ENCODE results near the gene PLXNA4.

The PLXNA4 gene

DNA sequence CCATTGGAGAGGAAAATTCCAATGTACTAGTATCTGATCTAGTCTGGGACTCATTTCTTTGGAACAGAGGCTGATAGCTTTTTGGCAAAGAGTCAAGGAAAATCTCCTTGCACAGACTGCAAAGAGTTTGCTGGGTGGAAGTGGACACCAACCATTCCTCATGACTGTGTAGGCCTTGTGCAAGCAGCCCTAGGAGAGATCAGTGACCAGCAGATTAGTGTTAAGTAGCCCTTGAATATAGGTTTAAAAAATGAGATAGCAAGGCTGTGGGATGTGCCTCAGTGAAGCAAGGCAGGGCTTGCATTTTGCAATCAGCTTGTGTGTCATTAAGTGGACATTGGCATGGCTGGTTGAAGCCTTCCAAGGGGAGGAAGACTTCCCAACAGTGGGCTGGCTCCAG, 341.6 kb downstream of the PLXNA4 start:
- no peak for DNase-seq (ENCODE audit: low spot score)

GRCh38 chr7:132232406-132232805, 343.9 kb downstream of the PLXNA4 start:
- no peak for DNase-seq (ENCODE audit: low spot score)

DNA sequence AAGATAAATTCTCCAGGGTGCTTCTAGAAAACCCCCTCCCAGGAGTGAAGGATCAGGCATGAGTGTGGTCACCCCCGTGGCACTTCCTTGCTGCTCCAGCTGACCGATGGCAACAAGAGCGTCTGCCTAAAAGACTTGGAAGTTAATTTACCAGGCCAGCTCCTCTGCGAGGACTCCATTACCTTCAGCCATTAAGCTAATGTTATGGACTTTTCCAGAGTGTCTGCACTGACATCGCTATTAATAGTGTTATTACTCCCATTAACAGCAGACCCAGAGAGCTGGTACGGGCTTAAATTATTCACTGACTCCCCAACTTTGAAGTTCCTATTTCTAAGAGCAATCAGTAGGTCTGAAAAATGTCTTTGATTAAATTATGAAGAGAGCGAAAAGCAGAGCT, 345.8 kb downstream of the PLXNA4 start:
- no peak for DNase-seq (ENCODE audit: low spot score)

GRCh38 chr7:132228240-132228639, 348.0 kb downstream of the PLXNA4 start:
- DNase-seq (ENCODE audit: low spot score) = no peak

DNA sequence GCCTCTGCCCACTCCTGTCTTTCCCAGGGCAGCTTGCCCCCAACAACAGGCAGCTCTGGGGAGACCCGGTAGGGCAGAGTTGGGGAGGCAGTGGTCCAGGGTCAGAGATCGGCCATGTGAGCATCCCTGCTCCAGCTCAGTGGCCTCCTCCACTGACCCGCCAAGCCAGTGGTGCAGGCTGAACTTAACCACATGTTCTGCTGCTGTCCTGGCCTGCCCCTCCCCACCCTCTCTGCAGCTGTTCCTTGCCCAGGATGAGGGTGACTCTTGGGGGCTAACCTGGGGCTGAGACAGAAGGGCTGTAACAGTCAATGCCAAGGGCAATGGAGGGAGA, 349.3 kb downstream of the PLXNA4 start:
- DNase-seq (ENCODE audit: low spot score) = no peak

- no peak for DNase-seq (ENCODE audit: low spot score)
Observed at GRCh38 chr7:132226046-132226956, 350.0 kb downstream of the PLXNA4 start.

DNA sequence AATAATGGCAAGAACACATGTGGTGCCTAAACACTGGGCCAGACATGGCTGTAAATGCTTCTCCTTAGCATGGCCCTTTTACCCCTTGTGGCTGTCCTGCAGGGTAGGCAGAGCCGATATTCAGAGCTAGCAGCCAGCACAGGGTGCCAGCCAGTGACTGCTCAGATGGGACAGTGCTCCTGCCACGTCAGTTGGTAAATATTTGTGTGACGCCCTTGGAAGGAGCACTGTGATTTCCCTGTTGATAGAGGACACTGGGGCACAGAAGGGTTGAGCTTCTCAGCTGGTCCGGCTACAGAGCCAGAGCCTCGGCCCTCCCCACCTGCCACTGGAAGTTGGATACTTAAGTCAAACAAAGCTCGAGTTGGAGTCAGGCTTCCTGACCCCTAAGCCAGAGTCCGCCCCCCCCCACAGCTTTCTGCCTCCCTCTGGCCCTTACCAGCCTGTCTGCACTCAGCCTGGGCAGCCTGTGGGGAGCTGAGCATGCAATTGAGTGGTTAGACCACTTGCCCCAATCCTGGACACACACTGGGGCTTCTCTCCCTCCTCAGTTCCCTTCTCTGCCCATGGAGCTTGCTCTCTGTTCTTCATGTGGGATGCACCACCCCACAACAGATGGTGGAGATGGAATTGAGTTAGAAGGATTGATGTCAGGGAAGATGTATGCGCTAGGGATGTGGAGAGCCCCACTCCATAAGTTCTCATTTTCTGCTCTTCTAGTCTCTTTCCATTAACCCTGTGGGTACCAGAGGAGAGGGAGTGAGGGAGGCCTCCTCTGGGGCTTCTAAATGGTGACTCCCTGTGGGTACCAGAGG, 350.8 kb downstream of the PLXNA4 start:
- DNase-seq (ENCODE audit: low spot score) = no peak

DNA sequence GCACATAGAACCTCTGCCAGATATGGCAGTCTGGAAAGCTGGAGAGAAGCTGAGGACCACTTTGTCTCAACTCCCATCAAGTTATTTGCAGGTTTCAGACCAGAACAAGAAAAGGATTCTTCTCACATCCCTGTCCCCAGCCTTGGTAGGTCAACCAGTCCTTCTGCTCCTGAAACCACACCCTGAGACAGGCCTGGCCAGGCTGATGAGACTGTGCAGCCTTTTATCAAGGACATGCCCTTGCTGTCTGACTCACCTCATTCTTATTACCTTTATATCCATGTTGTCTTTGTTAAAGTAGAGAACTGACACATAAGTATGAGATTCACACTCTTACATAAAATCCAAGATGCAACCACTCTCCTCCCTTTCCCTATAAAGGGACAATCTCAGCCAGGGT, 354.9 kb downstream of the PLXNA4 start:
- DNase-seq (ENCODE audit: low spot score) = no peak

DNA sequence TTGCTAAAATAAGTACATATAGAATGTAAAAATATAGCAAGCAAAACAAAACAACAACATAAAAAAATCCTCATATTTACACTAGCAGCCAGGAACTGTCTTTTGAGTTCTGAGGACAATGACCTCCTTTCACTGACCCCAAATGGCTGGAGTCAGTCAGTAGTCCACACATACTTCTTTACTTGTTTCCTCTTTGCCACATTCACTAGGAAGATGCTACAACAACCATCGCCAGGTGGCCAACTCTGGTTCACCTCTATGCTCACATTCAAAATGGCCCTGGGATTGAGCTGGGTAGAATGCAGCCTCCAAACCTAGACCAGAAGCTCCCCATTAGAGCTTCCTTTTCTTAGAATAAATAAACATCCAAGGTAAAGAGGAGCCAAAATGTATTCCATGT, 356.2 kb downstream of the PLXNA4 start:
- no peak for DNase-seq (ENCODE audit: low spot score)

GRCh38 chr7:132218876-132219275, 357.4 kb downstream of the PLXNA4 start:
- no peak for DNase-seq (ENCODE audit: low spot score)

DNA sequence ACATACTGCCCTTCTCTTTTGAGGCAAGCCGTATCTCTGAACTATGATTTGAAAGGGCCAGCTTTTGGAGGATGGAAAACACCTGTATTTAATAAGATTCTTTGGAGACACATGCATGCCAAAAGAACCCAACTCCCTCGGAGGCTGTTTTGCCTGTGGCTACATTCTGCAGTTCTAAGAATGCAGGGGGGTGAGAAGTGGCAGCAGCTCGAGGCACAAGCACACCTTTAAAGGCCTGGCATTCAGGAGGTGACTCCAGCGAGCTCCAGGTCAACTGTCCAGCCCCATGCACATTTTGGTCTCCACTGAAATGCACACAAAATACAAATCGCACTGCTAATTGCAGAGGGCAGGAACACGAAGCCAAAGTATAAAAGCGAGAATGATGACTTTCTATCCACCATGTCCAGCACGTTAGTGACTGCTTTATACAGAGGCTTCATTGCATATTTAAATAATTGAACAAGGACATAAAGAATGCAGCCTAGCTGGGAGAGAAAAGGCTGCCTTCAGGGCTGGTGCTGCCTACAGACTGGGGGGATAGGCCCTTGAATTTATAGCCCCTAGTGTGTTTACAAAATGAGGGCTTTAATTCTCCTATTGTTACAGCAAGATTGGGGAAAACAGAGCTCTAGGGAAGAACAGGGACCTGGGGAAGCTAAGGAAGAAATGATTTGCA, 359.3 kb downstream of the PLXNA4 start:
- no peak for DNase-seq (ENCODE audit: low spot score)

GRCh38 chr7:132214452-132214851, 361.8 kb downstream of the PLXNA4 start:
- DNase-seq (ENCODE audit: low spot score) = no peak

DNA sequence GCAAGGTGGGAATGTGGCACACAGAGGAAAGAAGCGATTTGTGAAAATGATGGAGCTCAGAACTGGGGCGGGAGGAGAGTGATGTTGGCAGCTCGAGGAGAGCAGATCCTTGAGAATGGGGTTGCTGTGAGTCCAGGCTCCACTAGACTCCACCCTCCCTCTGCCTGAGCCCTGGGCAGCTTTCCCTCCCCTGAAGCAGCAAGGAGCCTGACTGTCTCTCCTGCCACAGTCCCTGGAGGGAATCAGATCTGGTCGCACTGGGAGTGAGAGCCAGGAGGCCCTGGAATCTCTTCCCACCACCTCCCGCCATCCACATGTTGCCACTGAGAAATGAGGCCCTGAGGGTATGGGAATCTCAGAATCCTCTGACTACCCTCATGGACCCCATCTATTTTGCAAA, 362.7 kb downstream of the PLXNA4 start:
- no peak for DNase-seq (ENCODE audit: low spot score)

DNA sequence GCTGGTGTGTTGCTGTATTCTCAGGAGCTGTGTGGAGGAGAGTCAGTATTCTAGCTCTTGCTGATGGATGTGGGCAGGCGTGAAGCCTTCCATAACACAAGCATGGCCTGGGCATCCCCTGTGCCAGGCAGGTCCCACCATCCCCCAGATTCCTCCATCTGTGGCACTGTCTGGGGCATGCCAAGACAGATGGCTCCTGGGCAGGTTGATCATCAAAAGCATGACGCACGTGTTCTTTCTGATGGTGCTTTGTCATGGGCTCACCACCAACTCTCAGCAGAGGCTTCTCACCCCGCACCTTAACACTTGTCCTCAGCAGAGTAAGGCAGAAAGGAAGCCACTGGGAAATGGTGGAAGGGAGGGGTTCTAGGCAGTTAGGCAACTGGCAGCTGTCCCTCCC, 364.3 kb downstream of the PLXNA4 start:
- DNase-seq (ENCODE audit: low spot score) = peak; percentile 84

- no peak for DNase-seq (ENCODE audit: low spot score)
Observed at GRCh38 chr7:132210821-132211220, 365.4 kb downstream of the PLXNA4 start.

DNA sequence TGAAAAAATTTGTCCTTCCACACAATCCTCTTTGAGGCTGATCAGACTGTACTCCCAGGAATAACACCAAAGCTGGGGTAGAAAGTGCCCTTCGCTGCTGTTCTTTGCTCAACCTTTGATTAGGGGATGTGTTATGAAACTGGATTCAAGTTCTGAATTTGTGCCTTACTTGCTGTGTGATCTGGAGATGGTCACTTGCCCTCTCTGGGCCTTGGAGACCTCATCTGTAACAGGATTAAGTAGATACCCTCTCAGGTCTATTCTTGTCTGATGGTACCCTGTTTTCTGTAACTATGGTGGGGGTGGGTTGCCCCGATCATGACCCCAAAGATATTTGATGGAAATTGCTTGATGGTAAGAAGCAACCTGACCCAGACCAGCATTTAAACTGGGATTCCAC, 368.5 kb downstream of the PLXNA4 start:
- DNase-seq (ENCODE audit: low spot score) = no peak

DNA sequence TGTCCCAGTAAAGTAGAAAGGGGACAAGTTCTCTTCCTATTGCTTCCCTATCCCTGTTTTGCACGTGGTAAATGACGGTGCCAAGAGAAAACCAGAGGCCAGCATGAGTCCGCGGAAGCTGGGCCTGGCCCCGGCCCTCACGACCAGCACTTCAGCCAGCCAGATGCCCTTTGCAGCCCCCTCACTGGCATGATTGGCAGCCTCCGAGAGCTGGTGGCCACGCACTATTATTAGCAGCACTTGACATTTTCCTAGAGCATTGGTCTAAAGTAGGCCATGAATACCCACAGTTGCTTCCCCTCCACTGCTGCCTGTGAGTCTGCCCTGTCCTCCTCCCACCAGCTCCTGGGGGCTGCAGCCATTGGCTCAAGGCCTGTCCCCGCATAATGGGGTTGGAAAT, 369.1 kb downstream of the PLXNA4 start:
- DNase-seq (ENCODE audit: low spot score) = no peak

DNA sequence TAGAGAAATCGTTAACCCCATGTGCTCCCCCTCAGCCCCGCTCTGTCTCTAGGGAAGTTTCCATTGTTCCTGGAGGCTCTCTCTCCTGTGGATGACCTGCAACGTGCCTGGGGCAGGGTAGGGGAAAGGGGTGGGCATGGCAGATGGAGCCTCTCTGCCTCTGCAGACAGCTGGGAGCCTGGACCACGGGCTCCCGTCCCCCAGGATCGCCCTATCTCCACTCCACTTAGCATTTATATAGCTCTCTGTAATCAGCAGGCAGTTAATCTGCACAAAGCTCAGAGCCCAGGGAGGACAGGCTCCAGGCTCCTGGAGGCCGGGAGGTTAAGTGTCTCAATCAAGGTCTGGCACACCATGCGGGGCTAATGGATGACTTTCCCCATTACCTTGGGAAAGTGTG, 369.7 kb downstream of the PLXNA4 start:
- no peak for DNase-seq (ENCODE audit: low spot score)

DNA sequence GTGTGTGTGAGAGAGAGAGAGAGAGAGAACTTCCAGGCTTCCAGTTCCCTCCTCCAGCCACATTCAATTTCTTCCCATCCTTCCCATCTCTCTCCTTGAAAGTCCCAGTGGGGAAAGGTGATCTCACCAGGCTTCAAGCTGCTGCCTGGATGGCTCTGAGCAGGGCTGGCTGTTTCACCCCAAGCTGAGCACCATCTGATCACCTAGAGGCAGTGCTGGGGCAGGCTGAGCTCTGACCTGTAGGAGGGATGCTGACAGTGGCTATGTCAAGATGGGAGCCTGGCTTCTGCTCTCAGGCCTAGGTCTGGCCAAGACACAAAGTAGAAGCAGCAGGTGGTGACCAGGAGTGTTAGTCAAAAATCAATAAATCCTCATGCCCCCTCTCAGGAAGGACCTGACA, 370.8 kb downstream of the PLXNA4 start:
- no peak for DNase-seq (ENCODE audit: low spot score)

DNA sequence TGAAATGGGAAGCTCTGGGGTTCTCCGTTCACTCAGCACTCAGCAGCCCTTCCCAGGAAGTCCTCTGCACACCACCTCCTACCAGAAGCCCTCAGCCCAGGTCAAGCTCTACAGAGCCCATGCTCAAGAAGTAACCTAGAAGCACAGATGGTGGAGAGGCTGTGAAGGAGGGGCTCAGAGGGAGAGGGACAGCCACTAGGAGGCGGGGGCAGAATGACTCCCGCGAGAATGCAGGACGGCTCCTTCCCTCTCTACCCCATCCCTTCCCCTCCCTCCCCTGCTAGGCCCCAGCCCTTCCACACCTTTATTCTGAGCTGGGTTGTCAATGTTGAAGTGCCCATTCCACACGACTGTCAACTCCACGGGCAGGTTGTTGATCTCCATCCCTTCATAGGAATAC, 373.2 kb downstream of the PLXNA4 start:
- DNase-seq (ENCODE audit: low spot score) = no peak

GRCh38 chr7:132202541-132202940, 373.7 kb downstream of the PLXNA4 start:
- no peak for DNase-seq (ENCODE audit: low spot score)

DNA sequence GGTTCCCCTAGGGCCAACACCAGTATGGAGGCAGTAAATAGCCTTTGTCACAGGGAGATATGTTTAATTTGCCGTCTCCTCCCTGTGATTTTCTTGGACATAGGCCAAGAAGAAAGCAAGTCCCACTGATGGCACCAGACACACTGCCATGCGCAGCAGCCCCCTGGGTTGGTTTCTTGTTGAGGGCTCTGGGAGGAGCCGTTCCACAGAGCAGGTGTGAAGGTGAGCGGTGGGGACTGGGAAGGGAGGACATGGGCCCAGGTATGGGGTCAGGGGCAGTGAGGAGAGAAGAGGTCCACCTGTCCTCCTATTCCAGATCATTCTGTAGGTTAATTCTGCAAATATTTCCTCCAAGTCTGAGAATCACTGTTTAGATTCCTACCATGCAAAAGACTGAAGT, 376.1 kb downstream of the PLXNA4 start:
- no peak for DNase-seq (ENCODE audit: low spot score)

DNA sequence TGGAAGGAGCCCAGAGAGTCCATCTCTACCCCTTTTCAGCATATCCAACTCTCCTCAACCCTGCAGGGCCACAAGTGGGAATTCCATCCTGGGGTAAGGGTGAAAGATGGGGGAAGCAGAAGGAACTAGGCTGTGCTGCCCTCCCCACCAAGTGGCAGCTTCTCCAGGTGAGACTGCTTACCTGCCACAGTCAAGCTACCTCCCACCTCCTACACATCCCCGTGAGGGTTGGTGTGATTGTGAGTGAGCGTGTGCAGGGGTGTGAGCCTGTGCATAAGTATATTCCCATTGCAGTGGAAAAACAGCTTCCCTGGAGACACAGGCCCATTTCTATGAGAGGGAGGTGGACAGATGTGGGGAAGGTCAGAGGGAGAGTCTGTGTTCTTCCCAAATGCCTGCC, 376.6 kb downstream of the PLXNA4 start:
- DNase-seq (ENCODE audit: low spot score) = no peak
